HG03378 (cell line): ENCODE results near the gene ZNF275.
"Not testable (repeated sequence)": the region's sequence is repeated elsewhere in the genome, so short reads cannot be mapped to it uniquely, and the experiment has no call there.

Source experiments
- ATAC-seq: cut with Tn5 transposase; IDR thresholded peaks from one replicate; pipeline ENCODE4 v1.9.1; 2021; ENCODE audit warnings: mild to moderate bottlenecking, moderate library complexity; ENCODE audit not compliant: unreplicated experiment

ZNF275 gene

DNA sequence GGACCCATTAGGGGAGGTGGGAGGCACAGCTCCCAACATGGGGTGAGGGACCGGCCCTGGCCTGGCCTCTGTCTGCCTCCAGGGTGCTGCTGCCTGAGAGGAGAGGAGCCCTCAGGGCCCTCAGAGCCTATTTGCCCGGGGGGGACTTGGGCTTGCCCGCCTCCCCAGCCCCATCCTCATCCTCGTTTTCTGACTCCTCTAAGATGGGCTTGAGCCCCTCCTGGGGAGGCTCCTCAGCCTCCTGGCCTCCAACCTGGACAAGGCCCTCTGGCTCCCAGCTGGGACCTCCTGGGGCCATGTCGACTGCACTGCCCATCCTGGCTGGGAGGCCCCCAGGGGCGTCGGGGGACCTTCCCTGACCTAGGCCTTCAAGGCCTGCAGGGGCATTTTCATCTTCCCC is 15.1 kb upstream of the ZNF275 start:
- no peak for ATAC-seq

DNA sequence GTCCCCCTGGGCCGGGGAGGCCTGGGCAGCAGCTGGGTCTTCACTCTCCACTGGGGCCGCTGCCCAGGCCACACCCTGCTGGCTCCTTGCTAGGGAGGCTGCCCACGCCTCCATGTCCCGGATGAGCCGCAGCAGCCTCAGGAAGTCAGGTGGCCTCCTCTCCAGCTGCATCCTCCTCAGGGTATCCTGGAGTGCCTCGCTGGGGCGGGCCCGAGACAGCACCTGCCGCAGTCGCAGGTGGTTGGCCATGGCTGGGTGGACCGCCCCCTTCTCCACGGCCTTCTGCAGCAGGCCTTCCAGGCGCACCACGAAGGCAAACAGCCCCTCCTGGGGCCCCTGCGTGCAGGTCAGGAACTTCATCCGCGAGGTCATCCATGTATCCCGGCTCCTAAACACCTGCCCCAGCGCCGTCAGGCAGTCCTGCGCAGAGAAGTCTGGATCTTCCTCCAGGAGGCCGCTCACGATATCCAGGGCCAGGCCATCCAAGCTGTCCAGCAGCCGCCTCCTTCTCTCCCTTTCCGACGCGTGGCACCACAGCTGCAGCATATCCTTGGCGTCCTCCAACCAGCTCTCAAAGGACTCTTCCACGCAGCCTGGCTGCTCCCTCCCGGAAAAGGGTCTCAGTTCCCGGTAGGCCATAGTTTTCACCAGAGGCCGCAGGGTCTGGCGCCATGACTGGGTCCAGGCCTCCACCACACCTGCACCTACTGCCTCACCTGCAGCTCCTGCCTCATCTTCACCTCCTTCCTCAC is 14.5 kb upstream of the ZNF275 start:
- ATAC-seq = no peak

DNA sequence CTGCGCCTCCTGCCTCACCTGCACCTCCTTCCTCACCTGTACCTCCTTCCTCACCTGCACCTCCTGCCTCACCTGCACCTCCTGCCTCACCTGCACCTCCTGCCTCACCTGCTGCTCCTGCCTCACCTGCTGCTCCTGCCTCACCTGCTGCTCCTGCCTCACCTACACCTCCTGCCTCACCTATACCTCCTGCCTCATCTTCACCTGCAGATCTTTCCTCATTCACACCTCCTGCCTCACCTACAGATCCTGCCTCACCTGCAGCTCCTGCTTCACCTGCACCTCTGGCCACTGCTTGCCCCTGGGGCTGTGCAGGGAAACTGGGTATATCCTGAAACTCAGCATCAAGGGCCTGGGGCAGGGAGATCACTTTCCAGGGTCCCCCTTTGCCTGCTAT is 13.9 kb upstream of the ZNF275 start:
- ATAC-seq = not testable (repeated sequence)

DNA sequence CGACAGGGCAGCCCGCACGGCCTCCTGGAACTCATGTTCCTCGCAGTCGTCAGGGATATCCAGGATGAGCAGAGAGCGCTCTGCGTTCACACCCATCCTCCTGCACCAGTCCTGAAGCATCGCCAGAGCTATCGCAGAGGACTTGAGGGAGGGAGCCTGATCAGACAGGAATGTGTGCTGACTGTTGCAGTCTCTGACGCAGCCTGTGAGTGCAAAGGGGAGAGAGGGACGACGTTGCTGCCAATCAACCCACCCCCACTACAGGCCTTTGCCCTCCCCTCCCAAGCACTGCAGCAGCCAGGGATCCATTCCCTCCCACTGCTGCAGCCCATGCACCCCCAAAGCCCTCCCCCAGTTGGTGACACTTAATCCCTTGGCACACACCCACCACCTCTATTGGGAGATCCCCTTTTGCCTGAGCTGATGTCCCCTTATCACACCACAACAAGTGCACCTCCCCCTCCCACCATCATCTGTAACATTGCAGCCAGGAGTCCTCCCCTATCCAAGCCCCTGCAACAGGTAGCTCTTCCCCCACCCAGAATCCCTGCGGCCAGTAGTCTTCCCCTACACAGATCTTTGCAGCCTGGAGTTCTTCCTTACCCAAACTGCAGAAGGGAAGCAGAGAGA is 13.3 kb upstream of the ZNF275 start:
- no peak for ATAC-seq

DNA sequence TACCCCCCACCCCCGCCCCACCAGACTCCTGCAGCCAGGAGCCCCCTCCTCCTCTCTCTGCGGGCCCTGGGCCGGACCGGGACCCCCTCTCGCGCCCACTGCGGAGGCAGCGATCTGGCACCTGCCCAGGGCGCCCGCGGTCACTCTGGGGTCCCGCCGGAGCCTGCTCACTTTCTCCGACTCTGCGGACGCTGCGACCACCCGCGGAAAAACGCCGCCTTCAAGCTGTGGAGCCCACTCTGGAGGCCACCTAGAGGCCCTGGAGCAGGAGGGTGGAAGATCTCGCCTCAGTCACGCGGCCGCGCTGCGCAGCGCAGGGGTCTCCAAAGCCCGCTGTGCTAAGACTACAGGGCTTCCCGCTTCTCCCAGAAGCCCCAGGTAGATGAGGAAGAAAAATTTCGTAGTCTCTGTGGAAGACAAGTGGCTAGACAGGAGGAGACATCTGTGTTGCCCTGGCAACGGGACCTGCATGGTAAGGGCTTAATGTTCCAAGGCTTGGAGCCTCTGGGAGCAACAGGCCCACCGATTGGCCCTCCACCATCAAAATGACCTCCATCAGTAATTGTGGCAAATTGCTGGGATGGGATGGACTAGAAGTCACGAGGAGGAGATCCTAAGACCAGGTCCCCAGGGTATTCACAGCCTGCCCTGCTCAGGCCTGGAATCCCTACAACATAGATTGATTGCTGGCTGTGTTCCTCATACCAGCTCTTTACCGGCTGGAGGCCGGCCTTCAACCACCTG is 12.4 kb upstream of the ZNF275 start, which contains the start of gene PNMA6F:
PNMA6F (minus strand) TSS at position 387 of the 744 bp plus-strand sequence. CDS start 1,093 bp downstream, outside the sequence.
- ATAC-seq = no peak

DNA sequence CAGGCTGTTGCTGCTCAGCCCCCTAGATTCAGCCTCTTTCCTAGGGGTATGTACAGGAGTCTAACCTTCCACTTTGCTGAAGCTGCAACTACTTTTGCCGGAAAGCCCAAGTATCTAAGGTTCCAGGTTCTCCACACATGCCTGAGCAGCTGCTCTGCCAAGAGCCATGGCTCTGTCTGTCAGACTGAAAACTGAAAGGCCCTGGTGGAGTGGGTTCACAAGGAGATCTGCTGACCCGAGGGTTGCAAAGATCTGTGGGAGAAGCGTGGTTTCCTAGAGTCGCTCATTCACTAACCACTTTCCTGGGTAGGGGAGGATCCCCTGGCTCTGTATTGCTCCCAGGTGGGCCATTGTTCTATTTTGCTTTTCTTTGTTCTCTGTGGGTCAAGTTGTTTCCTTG is 6.4 kb upstream of the ZNF275 start:
- no peak for ATAC-seq

DNA sequence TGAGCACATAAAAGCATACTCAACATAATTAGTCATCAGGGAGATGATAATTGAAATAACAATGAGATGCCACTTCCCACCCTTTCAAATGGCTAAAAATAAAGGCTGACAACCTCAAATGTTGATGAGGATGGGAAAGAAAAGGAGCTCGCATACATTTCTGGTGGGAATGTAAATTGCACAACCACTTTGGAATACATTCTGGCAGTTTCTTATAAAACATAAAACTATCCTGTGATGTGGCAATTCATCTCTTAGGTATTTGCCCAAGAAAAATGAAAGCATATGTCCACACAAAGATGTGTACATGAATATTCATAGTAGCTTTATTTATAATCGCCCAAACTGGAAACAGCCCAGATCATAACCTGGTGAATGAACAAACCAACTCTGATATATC is 687 bp upstream of the ZNF275 start:
- ATAC-seq = no peak

DNA sequence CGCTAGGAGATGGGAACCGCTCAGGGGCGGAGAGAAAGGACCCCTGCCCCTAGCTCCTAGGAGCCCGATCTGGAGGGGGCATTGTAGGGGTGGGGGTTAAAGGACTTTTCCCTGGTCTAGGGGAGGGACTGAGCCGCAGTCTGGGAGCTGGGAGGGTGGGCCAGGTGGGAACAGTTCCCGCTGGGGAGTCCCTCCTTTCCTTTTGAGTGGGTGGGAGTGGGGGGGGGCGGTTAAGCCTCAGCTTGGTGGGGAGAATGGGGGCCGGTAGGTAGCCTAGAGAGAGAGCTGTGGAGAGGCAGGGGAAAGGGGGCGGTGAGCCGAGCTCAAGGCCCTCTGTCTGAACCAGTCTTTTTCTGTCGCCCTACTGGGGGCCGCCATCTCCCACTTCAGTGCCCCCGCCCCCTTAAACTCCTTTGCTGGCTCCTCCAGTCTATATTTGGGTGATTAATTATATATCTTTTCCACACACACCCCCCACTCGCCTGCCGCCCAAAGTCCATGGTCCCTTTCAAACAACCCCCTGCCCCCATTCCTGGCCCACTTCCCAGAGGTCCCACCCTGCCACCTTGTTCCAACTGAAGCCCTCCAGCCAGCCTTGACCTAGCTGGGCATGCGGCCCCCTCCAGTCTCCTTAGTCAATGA is 822 bp downstream of the ZNF275 start:
- ATAC-seq = no peak

DNA sequence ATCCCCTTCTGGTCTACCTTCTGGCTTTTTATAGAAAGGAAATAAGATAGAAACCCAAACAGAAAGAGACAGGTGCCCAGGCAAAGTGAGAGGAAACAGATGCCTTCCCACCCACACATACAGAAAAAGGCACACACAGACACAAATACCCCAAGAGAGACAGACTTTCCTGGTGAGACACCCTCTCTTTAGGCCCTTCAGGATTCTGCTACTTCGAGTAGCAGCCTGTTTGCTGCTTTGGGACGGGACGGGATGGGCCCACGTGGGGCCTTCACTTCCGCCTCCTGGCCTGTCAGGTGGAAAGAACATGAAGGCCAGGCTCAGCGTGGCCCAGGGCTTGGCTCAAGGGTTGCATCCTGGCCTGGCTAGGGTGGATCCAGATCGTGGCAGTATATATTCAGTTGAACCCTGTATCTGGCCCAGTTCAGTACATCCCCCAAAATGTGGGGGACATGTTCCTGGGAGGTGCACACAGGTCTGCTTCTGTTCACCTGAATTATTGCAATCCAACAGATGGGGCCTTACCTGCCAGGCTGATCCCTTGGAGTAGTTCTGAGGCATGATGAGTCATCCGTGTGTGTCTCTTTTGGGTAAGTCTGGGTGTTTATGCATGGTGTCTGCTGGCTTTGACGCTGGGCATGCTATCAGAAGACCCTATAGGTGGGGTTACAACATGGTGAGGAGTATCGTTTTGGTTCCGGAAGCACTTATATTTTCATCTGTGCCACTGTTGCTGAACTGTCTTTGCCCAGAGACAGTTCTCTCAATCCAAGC is 2.4 kb downstream of the ZNF275 start:
- ATAC-seq = peak; percentile 52

DNA sequence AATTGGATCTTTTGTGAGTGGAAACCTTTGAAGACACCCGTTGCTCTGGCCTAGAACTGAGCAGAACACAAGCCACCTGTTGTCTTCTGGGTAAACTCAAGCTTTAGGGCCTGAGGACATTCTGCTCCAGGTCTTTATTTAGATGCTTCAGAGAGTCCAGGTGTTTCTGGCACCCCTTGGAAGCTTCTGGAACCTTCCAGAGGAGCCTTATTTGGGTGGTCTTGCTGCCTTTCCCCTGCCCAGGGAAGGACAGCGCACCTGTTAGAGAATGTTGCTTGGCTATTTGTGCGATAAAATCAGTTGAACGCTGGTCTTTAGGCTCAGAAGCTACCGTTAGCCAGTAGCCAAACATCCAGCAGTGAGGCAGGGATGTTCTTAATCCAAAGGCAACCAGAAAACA is 3.0 kb downstream of the ZNF275 start:
- no peak for ATAC-seq

DNA sequence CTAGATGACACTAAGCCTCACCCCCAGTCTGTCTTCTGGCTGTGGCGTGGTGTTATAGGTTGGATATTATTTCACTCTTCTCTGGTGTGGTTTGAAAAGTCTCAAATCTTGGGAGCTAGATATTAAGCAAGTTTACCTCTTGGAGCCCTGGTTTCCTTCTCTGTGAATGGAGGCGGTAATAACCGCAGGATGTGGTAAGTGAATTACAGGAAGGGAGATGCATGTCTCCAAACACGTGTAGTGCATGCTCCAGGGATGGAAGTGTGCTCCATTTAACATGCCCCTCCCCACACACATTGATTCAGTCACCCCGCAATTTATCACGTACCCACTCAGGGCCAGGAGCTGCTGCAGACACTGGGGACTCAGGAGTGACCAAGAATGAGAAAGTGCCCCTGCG is 4.9 kb downstream of the ZNF275 start:
- ATAC-seq = no peak

DNA sequence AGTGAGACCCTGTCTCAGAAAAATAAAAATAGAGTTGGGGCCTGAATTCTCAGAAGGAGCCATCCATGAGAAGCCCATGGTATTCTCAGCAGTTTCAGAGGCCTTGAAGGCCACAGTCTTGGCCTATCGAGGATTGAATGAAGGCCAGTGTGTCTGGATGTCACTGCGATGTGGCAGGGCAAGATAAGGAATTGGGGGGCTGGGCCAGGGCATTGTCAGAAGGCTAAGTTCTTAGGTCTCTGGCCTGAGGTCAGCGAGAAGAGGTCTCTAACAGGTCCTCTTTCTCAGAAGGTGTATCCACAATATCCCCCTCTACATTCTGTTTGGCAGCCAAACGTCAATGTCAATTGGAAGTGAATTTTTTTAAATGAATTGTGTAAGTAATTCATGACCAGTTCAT is 5.7 kb downstream of the ZNF275 start:
- no peak for ATAC-seq

DNA sequence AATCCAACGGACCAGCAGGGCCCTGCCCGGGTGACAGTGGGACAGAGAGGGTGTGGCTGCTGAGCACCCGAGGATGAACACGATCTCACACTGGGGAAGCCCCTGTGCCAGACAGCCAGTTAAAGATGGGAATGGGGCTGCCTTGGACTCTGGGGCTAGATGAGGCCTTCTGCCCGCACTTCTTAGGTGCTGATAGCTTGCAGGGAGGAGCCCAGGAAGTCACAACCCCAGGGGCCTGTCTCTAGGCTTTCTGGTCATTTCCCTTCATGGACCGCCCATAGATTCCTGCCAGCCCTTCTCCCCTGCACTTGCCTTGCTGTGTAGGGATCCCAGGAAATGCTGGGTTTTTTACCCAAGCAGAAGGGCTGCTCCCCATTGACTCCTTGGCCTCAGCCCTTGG is 6.2 kb downstream of the ZNF275 start:
- ATAC-seq = no peak

DNA sequence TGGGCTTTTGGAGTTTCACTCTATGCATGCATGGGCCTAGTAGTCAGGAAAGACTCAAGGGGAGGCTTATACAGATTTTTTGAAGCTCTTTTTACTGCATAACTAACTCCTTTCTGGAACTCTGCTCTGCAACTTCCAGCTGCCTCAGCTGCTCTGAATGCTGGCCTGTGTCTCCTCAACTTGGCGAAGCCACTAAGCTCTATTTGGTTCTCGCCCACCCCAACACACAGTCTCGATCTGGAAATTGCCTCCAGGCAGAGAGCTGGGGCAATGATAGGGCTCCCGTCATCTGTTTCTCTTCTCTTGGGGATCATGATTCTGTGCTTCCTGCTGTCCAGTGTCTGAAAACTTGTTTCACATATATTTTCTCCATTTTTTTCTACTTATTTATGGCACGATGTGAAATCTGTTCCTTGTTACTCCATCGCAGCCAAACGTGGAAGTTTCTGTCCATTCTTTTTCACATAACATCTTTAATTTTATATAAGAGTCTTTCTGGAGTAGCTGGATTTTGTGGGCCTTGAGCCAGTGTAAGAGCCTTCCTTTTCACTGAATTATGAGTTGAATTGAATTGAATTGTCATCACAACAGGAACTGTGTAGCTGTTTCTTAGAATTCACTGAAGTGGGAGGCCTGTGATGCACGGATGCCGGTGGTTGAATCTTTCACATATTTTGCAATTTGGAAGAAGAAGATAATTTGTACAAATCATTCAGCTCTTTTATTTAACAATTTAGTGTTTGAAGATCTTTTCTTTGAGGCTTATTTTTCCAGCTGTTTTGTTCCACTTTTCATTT is 9.0 kb downstream of the ZNF275 start:
- no peak for ATAC-seq

DNA sequence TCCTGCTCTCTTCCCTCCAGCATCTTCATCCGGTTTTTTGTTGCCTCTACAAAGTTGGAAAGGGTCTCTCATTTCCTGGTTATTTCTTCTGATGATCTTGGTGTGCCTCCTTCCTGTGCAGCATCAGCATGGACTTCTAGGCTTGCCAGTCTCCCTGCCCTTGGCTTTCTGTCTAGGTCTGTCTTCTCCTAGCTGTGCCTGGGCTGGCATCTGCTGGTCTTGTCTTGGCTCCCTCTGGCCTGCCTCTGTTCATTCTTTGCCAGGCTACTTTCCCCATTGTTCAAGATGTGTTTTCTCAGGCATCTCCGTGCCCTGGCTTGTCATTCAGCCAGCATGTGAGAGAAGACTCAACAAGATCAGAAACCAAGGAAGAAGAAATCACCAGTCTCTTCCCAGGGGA is 9.7 kb downstream of the ZNF275 start:
- no peak for ATAC-seq

DNA sequence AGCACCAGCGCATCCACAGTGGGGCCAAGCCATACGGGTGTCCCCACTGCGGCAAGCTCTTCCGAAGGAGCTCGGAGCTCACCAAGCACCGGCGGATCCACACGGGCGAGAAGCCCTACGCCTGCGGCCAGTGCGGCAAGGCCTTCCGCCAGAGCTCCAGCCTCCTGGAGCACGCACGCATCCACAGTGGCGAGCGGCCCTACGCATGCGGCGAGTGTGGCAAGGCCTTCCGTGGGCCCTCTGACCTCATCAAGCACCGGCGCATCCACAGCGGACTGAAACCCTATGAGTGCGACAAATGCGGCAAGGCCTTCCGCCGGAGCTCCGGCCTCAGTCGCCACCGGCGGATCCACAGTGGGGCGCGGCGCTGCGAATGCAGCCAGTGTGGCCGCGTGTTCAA is 13.6 kb downstream of the ZNF275 start:
- ATAC-seq = no peak

DNA sequence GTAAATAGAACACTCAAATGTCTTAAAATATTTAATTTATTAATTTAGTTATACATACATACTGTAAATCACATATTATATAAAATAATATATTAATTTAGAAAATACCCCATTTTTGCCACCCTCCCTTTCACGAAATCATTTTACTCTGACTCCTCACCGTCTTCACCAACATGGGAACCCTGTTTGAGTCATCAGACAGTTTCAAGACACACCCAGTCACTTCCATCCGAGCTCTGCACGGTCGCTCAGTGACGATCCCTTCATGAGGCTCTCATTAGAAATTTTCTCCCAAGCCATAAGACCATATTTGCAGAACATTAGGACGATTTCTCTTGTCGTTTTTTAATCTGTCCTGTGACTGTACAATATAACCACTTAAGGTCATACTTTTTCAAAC is 14.5 kb downstream of the ZNF275 start:
- no peak for ATAC-seq

DNA sequence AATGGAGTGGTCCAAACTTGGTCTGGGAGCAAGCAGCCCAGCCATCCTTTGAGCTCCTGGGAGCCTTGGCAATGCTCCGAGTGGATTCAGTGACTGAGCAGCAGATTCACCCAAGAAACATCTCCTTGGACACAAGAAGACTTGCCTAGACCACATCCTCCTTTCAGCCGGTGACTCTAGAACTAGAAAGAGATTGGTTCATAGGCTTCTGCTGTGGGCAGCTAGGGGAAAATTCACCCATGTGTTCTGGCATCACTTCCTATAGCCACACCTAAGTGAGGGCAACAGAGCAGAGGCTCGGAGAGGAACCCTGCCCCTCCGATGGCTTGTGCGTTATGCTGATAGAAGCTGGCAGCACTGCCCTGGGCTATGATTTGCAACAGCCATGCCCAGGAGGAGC is 16.0 kb downstream of the ZNF275 start:
- ATAC-seq = no peak

DNA sequence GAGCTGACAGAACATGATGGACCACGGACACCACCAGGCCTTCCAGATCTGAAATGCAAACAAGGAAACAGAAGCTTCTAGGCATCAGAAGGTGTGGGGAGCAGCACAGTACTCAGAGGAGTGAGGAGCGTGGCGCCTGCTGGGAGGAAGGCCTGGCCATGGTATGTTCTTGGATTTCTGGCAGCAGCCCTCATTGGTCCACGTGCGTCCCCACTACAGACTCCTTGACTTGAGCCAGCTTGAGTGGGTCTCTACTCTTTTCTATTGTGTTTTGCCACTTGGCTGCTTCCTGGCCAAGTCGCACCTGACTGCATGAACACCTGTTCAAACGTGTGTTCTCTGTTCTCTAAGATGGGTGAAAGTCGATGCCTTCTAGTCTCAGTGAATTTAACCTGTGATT is 18.0 kb downstream of the ZNF275 start:
- ATAC-seq = no peak

DNA sequence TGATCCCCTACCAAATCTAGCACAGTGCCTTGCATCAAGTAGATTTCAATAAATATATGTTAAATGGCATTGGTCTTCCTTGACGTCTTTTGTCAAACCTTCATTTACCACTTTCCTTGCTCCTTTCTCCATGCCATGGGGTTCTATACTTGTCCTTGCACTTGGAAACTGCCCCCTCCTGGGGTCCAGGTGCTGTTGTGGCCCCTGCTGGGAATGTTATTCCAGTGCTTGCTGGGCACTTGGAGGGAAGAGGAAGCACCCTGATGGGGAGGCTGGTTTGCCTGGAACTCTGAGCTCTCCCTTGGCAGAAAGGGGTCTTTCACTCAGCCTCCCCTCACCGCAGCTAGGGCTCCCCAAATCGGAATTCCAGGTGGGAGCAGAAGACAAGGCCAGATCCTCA is 18.9 kb downstream of the ZNF275 start:
- ATAC-seq = no peak
